KOPT-K1 (cell line): ENCODE measurements around the gene CCDC87.
"Not testable (repeated sequence)": the region's sequence is repeated elsewhere in the genome, so short reads cannot be mapped to it uniquely, and the experiment has no call there.

ENCODE experiments used
- H3K27ac ChIP-seq: fragments of 200-600 bp; sonication (generic); 2 replicates; pipeline ENCODE4 v1.5.1; 2016; ENCODE audit warnings: antibody characterized with exemption, mild to moderate bottlenecking, low read depth, low read length; ENCODE audit not compliant: poor library complexity, severe bottlenecking
- H3K36me3 ChIP-seq: fragments of 200-600 bp; sonication (generic); 2 replicates; pipeline ENCODE4 v1.5.1; 2017; ENCODE audit warnings: antibody characterized with exemption, mild to moderate bottlenecking, low read length, moderate library complexity; ENCODE audit not compliant: insufficient read depth
- H3K9me3 ChIP-seq: fragments of 200-600 bp; sonication (generic); 2 replicates; pipeline ENCODE4 v1.5.1; 2017; ENCODE audit warnings: antibody characterized with exemption, low read length, mild to moderate bottlenecking; ENCODE audit not compliant: insufficient read depth, poor library complexity, severe bottlenecking

The CCDC87 gene

DNA sequence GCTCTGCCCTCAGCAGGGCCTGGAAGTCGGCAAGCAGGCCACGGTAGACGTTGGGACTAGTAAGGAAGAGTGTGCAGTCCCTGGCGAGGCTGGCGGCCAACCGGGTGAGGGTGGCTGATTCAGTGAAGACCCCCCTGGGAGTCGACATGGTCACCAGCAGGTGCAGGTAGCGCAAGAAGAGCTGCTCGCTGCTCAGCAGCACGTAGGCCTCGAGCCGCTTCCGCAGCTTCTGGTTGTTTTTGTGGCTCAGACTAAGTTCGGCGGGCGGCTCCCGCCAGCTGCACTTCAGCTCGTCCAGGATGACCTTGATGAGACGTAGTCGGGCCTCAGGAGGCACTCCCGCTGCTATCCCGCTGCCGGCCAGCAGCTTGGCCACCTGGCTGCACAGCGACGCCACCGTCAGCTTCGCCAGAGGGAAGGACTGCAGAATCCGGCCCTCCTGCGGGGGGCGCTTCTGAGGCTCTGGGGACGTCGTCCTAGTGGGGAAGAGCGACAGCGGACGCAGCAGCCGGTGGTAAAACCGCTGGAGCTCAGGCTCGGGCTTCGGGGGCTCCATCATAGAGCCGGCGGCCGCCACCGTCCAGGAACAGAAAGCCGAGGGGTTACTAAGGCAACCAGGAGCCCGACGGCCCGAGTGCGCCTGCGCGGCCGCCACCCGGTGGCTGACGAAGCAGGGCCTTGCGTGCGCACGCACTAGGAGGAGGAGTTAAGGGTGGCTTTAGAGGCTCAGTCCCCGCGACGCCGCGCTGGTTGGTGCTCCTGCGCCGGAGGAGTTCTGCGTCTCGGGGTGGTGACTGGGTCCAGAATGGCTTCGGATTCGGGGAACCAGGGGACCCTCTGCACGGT, at the start of gene CCDC87, which contains the start of gene CCS:
Gene CCDC87 (minus strand): TSS at position 607 of the 846 bp plus-strand sequence. CDS start 48 bp downstream, at position 559.
Gene CCS (plus strand): TSS at position 729 of the 846 bp plus-strand sequence. CDS start 77 bp downstream, at position 806.
- H3K27ac ChIP-seq = peak within 1 kb of the TSS; percentile 67
- no peaks in the 10 kb centered on the region for H3K36me3 ChIP-seq
- H3K9me3 ChIP-seq = no peaks in the 10 kb centered on the region

DNA sequence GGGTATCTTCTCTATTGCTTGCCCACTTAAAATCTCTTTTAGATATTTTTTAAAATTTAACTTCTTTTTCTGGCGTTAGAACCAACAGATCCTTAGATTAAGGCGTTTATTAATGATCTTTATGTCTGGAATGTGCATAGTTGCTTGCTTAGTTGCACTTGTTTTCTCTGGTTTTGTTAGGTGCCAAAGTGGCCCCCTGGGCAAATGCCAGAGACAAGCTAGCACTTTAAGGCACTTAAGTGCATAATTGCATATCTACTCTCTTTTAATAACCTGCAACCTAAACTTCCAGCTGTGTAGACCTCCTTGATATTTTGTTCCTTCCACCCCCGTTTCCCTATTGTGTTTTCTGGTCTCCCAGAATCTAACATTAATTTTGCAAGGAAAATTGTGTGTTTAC, 49.0 kb upstream of the CCDC87 start:
- H3K27ac ChIP-seq = no peak overlapping the region
- H3K9me3 ChIP-seq = no peaks in the 10 kb centered on the region
- peaks cover 84% of the 10 kb centered on the region for H3K36me3 ChIP-seq

- H3K9me3 ChIP-seq = not testable (repeated sequence)
- Histone ChIP-seq H3K36me3 (peaks cover 82% of the 10 kb centered on the region), H3K27ac (peak overlapping the region; percentile 82)
Measured at GRCh38 chr11:66639814-66640340, 47.0 kb upstream of the CCDC87 start.

DNA sequence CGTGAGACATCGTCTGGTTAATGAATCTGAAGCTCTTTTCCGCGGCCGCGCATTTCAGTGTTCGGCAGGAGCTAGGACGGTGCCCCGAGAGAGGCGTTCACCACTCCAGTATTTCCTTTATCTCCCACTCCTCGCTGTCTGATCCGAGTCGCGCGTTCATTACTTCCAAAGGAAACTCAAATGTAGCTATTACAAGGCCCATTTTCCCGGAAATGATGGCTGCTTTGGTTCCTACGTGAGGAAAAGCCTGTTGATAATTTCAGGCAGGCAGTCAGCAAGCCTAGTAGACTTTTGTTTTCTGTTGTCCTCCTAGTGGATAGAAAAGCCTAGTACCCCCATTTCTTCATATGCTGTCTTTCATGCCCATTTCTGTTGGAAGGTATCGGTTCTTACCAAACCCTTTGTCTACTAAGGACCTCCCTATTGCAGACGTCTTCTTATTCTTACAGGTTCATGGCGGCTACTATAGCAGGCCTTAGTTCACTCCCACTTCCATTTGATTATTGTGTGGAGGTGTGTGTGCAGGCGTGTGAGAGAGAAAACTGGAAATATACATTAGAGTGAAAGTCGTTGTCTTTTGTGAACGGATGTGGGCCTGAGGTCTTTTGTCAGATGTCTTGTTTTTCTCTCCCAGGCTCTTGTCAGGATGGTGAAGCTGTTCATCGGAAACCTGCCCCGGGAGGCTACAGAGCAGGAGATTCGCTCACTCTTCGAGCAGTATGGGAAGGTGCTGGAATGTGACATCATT, 46.4 kb upstream of the CCDC87 start:
- no peaks in the 10 kb centered on the region for H3K9me3 ChIP-seq
- peaks cover 82% of the 10 kb centered on the region for H3K36me3 ChIP-seq
- peak overlapping the region; percentile 82 for H3K27ac ChIP-seq

DNA sequence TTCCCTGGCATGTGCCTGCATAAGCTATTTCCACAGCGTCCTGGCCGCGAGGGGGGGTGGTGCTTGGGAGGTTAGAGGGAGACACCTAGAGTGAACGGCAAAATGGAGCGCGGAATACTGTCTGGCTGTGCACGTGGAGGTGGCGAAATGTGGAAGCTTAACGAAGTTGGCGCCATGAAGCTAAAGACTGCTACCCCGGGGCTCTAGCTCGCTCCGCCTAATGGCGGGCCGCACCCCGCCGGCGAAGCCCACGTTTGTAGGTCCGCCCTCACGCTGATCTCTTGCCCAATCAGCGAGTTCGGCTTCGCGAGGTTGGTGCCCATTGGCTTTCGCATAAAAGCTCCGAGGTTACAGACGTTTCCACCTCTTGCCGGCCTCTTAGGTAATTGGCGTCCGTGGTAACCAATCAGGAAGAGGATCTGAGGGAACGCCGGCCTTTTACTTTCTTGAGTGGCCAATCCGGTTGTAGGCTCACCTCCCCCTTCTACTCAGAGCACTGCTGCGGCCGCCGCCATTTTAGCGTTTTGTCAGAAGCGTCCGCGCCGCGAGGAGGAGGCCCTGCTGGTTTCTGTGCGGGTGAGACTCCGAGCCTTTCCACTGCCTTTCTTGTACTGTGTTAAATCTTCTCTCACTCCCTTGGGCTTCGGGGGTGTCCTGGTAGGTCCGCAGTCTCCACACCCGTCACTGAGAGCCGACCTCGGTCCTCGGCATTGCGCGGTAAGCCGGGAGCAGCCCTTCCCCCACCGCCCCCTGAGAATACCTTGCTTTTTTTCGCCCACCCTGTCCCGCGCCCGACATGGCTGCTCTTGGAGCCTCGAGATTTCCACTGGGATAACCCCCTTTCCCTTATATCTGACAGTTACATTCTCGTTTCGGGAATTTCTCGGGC, 45.6 kb upstream of the CCDC87 start, which contains the start of gene RBM4:
Gene RBM4 (plus strand): TSS at position 527 of the 889 bp plus-strand sequence. CDS start 1,009 bp downstream, outside the sequence.
- peaks cover 82% of the 10 kb centered on the region for H3K36me3 ChIP-seq
- H3K9me3 ChIP-seq = no peaks in the 10 kb centered on the region
- peak within 1 kb of the TSS; percentile 82 for H3K27ac ChIP-seq

GRCh38 chr11:66637557-66638176, 44.8 kb upstream of the CCDC87 start:
- Histone ChIP-seq H3K27ac (peak overlapping the region; percentile 82), H3K36me3 (peaks cover 82% of the 10 kb centered on the region), H3K9me3 (no peaks in the 10 kb centered on the region)

DNA sequence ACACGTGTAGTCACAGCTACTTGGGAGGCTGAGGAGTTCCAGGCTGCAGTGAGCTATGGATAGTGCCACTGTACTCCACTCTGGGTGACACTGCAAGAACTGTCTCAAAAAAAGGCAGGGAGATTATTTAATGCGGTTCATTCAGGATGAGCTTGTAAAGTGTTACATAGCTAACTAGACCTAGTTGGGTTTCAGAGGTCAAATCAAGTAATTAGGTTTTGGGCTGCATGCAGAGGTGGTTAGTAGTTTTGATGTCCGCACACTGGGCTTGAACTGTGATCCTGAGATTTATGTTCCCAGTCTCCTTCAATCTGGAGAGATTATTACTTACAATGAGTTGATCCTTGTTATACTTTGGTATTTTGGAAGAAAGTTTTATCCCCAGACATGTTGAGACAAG, 43.5 kb upstream of the CCDC87 start:
- no peak overlapping the region for H3K27ac ChIP-seq
- no peaks in the 10 kb centered on the region for H3K9me3 ChIP-seq
- peaks cover 82% of the 10 kb centered on the region for H3K36me3 ChIP-seq

DNA sequence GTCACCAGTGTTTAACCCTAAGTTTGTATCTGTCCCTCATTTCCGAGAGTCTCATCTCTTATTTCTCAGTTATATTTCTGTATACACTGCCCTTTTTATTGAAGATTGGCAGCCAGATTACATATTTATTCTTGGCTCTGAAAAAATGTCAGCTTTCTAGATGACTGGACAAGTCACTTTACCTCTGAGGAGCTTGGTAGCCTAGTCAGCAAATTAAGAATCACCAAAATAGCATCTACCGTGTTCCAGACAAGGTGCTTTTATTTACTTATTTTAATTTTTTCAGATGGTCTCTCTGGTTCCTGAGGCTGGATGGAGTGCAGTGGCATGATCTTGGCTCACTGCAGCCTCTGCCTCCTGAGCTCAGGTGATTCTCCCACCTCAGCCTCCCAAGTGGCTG, 40.1 kb upstream of the CCDC87 start:
- Histone ChIP-seq H3K36me3 (peaks cover 91% of the 10 kb centered on the region), H3K27ac (no peak overlapping the region), H3K9me3 (no peaks in the 10 kb centered on the region)

DNA sequence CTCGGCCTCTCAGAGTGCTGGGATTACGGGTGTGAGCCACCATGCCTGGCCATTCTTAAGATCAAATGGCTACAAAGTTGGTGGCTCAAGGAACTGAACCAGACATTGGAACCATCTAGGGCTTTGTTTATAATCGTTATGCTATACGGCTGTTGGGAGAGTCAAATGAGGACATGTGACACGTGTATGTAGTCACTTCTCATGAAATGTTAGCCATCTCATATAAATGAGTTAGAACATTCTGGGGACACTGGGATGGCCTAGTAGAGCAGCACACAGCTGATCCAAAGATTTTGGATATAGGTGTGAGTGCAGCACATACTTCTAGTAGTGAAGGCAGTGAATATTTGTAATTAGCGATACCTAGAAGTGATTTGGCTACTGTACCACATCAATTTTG, 39.0 kb upstream of the CCDC87 start:
- H3K36me3 ChIP-seq = peaks cover 97% of the 10 kb centered on the region
- H3K27ac ChIP-seq = no peak overlapping the region
- no peaks in the 10 kb centered on the region for H3K9me3 ChIP-seq

GRCh38 chr11:66629356-66629755, 36.5 kb upstream of the CCDC87 start:
- Histone ChIP-seq H3K27ac (no peak overlapping the region), H3K9me3 (no peaks in the 10 kb centered on the region), H3K36me3 (peaks cover 100% of the 10 kb centered on the region)

DNA sequence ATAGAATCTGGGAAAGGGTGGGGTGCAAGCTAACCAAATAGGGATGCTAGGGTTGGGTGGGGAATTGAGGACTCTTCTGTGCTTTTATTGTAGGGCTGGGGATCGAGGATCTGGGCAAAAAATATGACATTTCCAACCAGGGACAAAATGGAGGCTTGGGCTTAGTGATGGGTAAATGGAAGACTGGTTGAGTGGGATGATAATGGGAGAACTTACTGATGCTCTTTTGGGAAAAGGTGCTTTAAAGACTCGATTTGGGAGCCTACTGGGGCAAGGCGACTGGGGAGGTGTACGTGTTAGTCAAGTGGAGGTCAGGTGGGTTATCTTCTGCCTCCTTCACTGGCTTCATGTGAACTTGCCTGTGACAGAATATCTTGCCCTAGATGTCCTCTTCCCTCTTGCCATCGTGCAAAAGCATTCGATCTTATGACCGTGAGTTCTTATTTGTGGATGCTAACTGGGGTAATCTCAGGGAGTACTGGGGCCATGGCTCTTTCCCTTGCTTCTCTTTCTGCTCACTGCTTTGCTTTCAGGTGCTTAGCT, 35.3 kb upstream of the CCDC87 start:
- peaks cover 100% of the 10 kb centered on the region for H3K36me3 ChIP-seq
- H3K27ac ChIP-seq = no peak overlapping the region
- no peaks in the 10 kb centered on the region for H3K9me3 ChIP-seq

DNA sequence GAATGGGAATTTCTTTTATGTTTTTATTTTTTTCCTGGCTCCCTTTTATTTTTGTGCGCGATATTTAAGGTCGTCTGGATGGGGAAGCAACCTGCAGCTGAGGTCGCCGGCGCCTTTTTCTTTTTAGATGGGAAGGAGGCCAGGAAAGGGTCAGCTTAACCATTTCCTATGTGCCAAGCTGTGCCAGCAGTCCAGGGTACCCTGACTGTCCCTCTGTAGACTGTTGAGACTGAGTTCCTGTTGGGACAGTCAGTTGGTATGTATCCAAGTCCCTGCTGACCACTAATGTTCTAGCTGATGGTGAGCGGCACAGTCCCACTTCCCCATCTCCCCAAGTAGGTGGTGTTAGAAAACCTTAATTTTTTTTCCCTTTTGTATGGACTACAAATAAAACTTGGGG, 34.1 kb upstream of the CCDC87 start:
- no peak overlapping the region for H3K27ac ChIP-seq
- peaks cover 100% of the 10 kb centered on the region for H3K36me3 ChIP-seq
- no peaks in the 10 kb centered on the region for H3K9me3 ChIP-seq

DNA sequence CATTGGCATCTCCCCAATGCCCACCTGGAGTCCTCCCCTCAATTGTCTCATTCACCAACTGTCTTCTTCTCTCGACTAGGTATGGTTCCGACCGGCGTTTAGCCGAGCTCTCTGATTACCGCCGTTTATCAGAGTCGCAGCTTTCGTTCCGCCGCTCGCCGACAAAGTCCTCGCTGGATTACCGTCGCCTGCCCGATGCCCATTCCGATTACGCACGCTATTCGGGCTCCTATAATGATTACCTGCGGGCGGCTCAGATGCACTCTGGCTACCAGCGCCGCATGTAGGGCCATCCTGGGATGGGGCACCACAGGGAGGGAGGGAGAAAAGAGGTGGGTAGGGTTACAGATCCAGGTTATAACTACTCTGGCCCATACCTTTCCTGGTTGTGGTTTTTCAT, 33.5 kb upstream of the CCDC87 start:
- H3K36me3 ChIP-seq = peaks cover 100% of the 10 kb centered on the region
- H3K9me3 ChIP-seq = no peaks in the 10 kb centered on the region
- H3K27ac ChIP-seq = no peak overlapping the region

GRCh38 chr11:66625752-66626149, 32.9 kb upstream of the CCDC87 start:
- Histone ChIP-seq H3K9me3 (no peaks in the 10 kb centered on the region), H3K27ac (no peak overlapping the region), H3K36me3 (peaks cover 100% of the 10 kb centered on the region)
